OCI-LY7 (cell line): ENCODE measurements around the gene GRM4. TPM values are rescaled to one million over a fixed set of nuclear protein-coding genes. Genes with fewer than 3 reads are reported as not detected.

Source experiments
- BruUV-seq: library from RNA; stranded (reverse); fragments of 400-500 nt; replicated peaks from 2 replicates; lab custom pipeline; 2021; lab: Mats Ljungman, UMichigan
- CTCF ChIA-PET: fragments of 300-600 bp; sonication (Branson Sonifier 250); formaldehyde crosslinking; loops from one replicate; lab custom pipeline; 2022; ENCODE audit warnings: antibody characterized with exemption; ENCODE audit not compliant: unreplicated experiment; lab: Charles Lee
- POLR2A ChIA-PET: fragments of 300-600 bp; sonication (Branson Sonifier 250); formaldehyde crosslinking; loops from one replicate; lab custom pipeline; 2022; ENCODE audit warnings: antibody characterized with exemption; lab: Charles Lee
- DNase-seq: peaks from one replicate; pipeline ENCODE4 v3.0.0-alpha.2; 2015; ENCODE audit warnings: low spot score
- H2AFZ ChIP-seq: fragments of 200-600 bp; sonication (generic), shearing (Covaris generic); 2 replicates; pipeline ENCODE4 v1.6.1; 2014; ENCODE audit warnings: mild to moderate bottlenecking, antibody characterized with exemption, low read length, moderate library complexity
- H3K27ac ChIP-seq: fragments of 200-600 bp; sonication (generic); 2 replicates; pipeline ENCODE4 v1.5.1; 2014; ENCODE audit warnings: mixed run types, low read depth, mild to moderate bottlenecking, moderate library complexity, low read length, inconsistent platforms; ENCODE audit not compliant: poor library complexity, severe bottlenecking
- H3K36me3 ChIP-seq: fragments of 200-600 bp; sonication (generic); 2 replicates; pipeline ENCODE4 v1.6.1; 2014; ENCODE audit warnings: mild to moderate bottlenecking, antibody characterized with exemption, low read length, moderate library complexity, mixed read lengths; ENCODE audit not compliant: insufficient read depth
- H3K4me1 ChIP-seq: fragments of 200-600 bp; sonication (generic); 2 replicates; pipeline ENCODE4 v1.5.1; 2014; ENCODE audit warnings: mild to moderate bottlenecking, low read length; ENCODE audit not compliant: insufficient read depth, poor library complexity, severe bottlenecking
- H3K4me2 ChIP-seq: fragments of 200-600 bp; sonication (generic); 2 replicates; pipeline ENCODE4 v1.6.1; 2014; ENCODE audit warnings: mild to moderate bottlenecking, low read length
- H3K4me3 ChIP-seq: fragments of 200-600 bp; sonication (generic); 2 replicates; pipeline ENCODE4 v1.5.1; 2014; ENCODE audit warnings: mild to moderate bottlenecking, low read depth, low read length; ENCODE audit not compliant: poor library complexity, severe bottlenecking
- H3K79me2 ChIP-seq: fragments of 200-600 bp; sonication (generic); 2 replicates; pipeline ENCODE4 v1.6.1; 2016; ENCODE audit warnings: low read depth, mild to moderate bottlenecking, low read length, moderate library complexity, mixed read lengths; ENCODE audit not compliant: insufficient read depth
- H3K9me2 ChIP-seq: fragments of 200-600 bp; sonication (generic); 2 replicates; pipeline ENCODE4 v1.6.1; 2016; ENCODE audit warnings: mild to moderate bottlenecking, low read length, mixed read lengths; ENCODE audit not compliant: insufficient read depth
- H3K9me3 ChIP-seq: fragments of 200-600 bp; sonication (generic); 2 replicates; pipeline ENCODE4 v1.6.1; 2014; ENCODE audit warnings: mild to moderate bottlenecking, mixed run types, low read length, mixed read lengths
- H4K20me1 ChIP-seq: fragments of 200-600 bp; sonication (generic); 2 replicates; pipeline ENCODE4 v1.6.1; 2014; ENCODE audit warnings: mild to moderate bottlenecking, antibody characterized with exemption, low read length, moderate library complexity, mixed read lengths; ENCODE audit not compliant: insufficient read depth
- EZH2phosphoT487 ChIP-seq: fragments of 200-600 bp; sonication (generic); IDR thresholded peaks from 2 replicates; pipeline ENCODE4 v1.6.1; 2018; ENCODE audit warnings: low read depth, borderline replicate concordance, mild to moderate bottlenecking, mixed run types, antibody characterized with exemption, low read length, moderate library complexity, mixed read lengths
- intact Hi-C: fragments of 100-400 bp; cut with micrococcal nuclease; formaldehyde crosslinking; loops from one replicate; pipeline ENCODE4 v1.10.0; 2022; ENCODE audit not compliant: unreplicated experiment
- total RNA-seq, 2 experiments: library from RNA; depleted of rRNA in 1 of 2; stranded (reverse); fragments of >200 nt in 1 of 2; shearing (Covaris generic) in 1 of 2; gene quantifications; 2 replicates each; pipeline ENCODE4 v1.2.3, GENCODE V29; 2014 to 2022
- TF ChIP-seq, protein P1 (sequence below): fragments of 200-600 bp; sonication (generic); conservative IDR thresholded peaks from 2 replicates; pipeline ENCODE4 v1.5.1; 2014; ENCODE audit warnings: mild to moderate bottlenecking, antibody characterized with exemption, low read length, moderate library complexity, mixed read lengths

GRM4 gene
- total RNA-seq, 2 experiments from 2014 or later, result 0.73 to 1.3 TPM

DNA sequence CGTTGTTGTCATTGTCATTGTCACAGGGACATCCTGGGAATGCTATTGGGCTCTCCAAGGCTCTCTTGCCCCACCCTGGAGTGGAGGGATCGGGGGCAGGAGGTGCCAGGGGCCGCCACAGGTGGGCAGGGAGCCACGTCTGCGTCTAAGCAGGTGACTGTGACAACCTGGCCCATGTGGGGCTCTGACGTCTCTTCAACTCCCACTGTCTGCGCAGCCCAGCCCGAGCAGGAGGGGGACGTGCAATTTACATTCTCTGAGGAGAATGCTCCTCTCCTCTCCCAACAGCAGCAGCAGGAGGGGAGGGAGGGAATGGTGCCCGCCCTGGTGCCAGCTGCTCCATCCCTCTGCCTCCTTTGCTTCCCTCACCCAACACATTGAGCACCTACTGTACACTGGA lies 50.1 kb downstream of the GRM4 start:
- intact Hi-C loops, result no loop called here
- TF ChIP-seq EZH2phosphoT487, result no peak
- TF ChIP-seq, protein P1, sequence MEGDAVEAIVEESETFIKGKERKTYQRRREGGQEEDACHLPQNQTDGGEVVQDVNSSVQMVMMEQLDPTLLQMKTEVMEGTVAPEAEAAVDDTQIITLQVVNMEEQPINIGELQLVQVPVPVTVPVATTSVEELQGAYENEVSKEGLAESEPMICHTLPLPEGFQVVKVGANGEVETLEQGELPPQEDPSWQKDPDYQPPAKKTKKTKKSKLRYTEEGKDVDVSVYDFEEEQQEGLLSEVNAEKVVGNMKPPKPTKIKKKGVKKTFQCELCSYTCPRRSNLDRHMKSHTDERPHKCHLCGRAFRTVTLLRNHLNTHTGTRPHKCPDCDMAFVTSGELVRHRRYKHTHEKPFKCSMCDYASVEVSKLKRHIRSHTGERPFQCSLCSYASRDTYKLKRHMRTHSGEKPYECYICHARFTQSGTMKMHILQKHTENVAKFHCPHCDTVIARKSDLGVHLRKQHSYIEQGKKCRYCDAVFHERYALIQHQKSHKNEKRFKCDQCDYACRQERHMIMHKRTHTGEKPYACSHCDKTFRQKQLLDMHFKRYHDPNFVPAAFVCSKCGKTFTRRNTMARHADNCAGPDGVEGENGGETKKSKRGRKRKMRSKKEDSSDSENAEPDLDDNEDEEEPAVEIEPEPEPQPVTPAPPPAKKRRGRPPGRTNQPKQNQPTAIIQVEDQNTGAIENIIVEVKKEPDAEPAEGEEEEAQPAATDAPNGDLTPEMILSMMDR, result no peak
- H3K27ac ChIP-seq, result no peak overlapping the region
- POLR2A ChIA-PET, result no interaction called here
- H3K36me3 ChIP-seq, result no peaks in the 10 kb centered on the region
- H3K4me3 ChIP-seq, result no peak overlapping the region
- H4K20me1 ChIP-seq, result no peaks in the 10 kb centered on the region
- CTCF ChIA-PET, result no interaction called here
- no peaks in the 10 kb centered on the region for H3K79me2 ChIP-seq
- H3K4me2 ChIP-seq, result no peak overlapping the region
- BruUV-seq, result no TSS peak
- H3K9me2 ChIP-seq, result no peaks in the 10 kb centered on the region
- no peak overlapping the region for H2AFZ ChIP-seq
- no peaks in the 10 kb centered on the region for H3K9me3 ChIP-seq
- no peaks in the 10 kb centered on the region for H3K4me1 ChIP-seq
- DNase-seq, result no peak

DNA sequence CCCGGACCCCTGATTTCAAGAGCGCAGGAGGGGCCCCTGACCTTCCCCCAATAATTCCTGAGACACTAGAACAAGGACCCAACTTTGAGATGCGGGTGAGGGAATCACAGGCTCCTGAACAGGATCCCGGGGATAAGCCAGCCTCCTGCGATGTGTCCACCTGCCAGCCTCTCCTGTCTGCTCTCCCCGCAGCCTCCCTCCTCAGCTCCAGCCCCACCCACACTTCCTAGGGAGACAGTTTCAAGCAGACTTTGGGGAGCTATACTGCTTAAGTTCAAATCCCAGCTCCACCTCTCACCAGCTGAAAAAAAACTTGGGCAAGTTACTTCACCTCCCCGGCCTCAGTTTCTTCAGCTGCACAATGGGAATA lies 50.8 kb downstream of the GRM4 start:
- CTCF ChIA-PET, result no interaction called here
- H4K20me1 ChIP-seq, result no peaks in the 10 kb centered on the region
- BruUV-seq, result no TSS peak
- TF ChIP-seq, protein P1, result no peak
- TF ChIP-seq EZH2phosphoT487, result no peak
- intact Hi-C loops, result no loop called here
- H3K4me1 ChIP-seq, result no peaks in the 10 kb centered on the region
- DNase-seq, result no peak
- H3K27ac ChIP-seq, result no peak overlapping the region
- no peak overlapping the region for H3K4me2 ChIP-seq
- no peaks in the 10 kb centered on the region for H3K9me2 ChIP-seq
- no peak overlapping the region for H3K4me3 ChIP-seq
- H2AFZ ChIP-seq, result no peak overlapping the region
- POLR2A ChIA-PET, result no interaction called here
- H3K36me3 ChIP-seq, result no peaks in the 10 kb centered on the region
- no peaks in the 10 kb centered on the region for H3K9me3 ChIP-seq
- H3K79me2 ChIP-seq, result no peaks in the 10 kb centered on the region

DNA sequence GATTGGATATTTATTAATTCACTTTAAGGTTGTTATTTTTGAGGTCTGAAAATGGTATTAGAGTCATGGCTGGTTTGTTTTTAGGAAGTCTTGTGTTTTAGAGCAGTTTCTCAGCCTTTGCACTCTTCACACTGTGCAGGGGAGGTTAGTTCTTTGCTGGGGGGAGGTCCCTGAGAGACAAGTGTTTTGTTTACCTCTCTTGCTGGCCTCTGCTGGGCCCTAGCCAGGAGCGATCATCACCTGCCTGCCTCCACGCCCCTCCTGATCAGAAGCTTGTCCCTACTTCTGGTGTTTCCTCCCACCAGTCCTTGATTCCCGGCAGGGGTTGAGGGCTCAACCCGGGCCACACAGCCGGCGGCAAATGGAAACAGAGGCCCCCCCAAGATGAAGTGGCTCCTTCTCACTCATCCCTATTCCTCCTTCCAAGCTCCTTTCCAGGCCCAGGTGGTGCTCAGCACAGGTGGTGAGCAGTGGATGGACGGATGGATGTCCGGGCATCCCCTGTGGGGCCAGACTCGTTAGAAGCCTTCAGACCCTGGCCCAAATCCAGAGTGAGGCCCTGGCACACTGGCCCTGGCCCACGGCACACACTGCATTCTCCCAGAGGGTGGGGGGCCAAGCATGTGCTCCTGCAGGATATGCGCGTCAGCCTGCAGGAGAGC lies 51.3 kb downstream of the GRM4 start:
- CTCF ChIA-PET, result no interaction called here
- Histone ChIP-seq H3K79me2 (no peaks in the 10 kb centered on the region), H3K36me3 (no peaks in the 10 kb centered on the region), H3K9me3 (no peaks in the 10 kb centered on the region), H3K9me2 (no peaks in the 10 kb centered on the region), H3K4me3 (no peak overlapping the region), H3K27ac (no peak overlapping the region), H4K20me1 (no peaks in the 10 kb centered on the region), H2AFZ (no peak overlapping the region), H3K4me1 (no peaks in the 10 kb centered on the region), H3K4me2 (no peak overlapping the region)
- no TSS peak for BruUV-seq
- TF ChIP-seq, protein P1, result no peak
- TF ChIP-seq EZH2phosphoT487, result no peak
- POLR2A ChIA-PET, result no interaction called here
- no peak for DNase-seq
- intact Hi-C loops, result no loop called here
